Measurements from ENCODE around the gene GLRX3. TPM values are rescaled to one million over a fixed set of nuclear protein-coding genes. Genes with fewer than 3 reads are reported as not detected.

The GLRX3 gene
- total RNA-seq, 1 experiment from 2014 or later, result 98.1 TPM

- Histone ChIP-seq H3K9ac (ENCODE audit: low read length) (no peak overlapping the region), H3K27ac (ENCODE audit: low read length) (no peak overlapping the region), H3F3A (ENCODE audit: low read length, unreplicated experiment) (no peaks in the 10 kb centered on the region), H3K27me3 (ENCODE audit: low read length) (no peaks in the 10 kb centered on the region), H4K20me1 (ENCODE audit: low read length) (no peaks in the 10 kb centered on the region), H3K4me2 (ENCODE audit: low read length) (no peak overlapping the region), H3K9me3 (ENCODE audit: low read length) (no peaks in the 10 kb centered on the region), H3K9me2 (replicated peaks; ENCODE audit: low read length) (no peaks in the 10 kb centered on the region), H3K4me1 (ENCODE audit: insufficient read depth, low read length) (no peaks in the 10 kb centered on the region), H2AFZ (ENCODE audit: low read length) (no peak overlapping the region), H3K79me2 (ENCODE audit: low read length) (no peaks in the 10 kb centered on the region), H3K36me3 (ENCODE audit: low read depth, low read length) (no peaks in the 10 kb centered on the region), H3K4me3 (ENCODE audit: low read length) (no peak overlapping the region)
- no TSS peak for BruUV-seq (replicated peaks)
- no peak for DNase-seq
- no peak for ATAC-seq
- intact Hi-C loops (cut with micrococcal nuclease), result no loop called here
- POLR2A ChIA-PET (ENCODE audit: unreplicated experiment), result no interaction called here
- CTCF ChIA-PET, result no interaction called here
- no peak for TF ChIP-seq CTCF (conservative IDR thresholded peaks at IDR 0.05; ENCODE audit: low read depth, low read length)
- no peak for TF ChIP-seq EZH2phosphoT487 (IDR thresholded peaks at IDR 0.05; ENCODE audit: borderline replicate concordance, low read length)
- TF ChIP-seq EZH2 (IDR thresholded peaks at IDR 0.05; ENCODE audit: low read length, unreplicated experiment), result no peak
Observed at GRCh38 chr10:130213286-130214080, 77.3 kb downstream of the GLRX3 start.

- ATAC-seq, result no peak
- no peak overlapping the region for H3K27ac ChIP-seq (ENCODE audit: low read length)
- no peaks in the 10 kb centered on the region for H3K79me2 ChIP-seq (ENCODE audit: low read length)
- intact Hi-C loops (cut with micrococcal nuclease), result no loop called here
- no peak for DNase-seq
- no TSS peak for BruUV-seq (replicated peaks)
- no peaks in the 10 kb centered on the region for H3K4me1 ChIP-seq (ENCODE audit: insufficient read depth, low read length)
- no peaks in the 10 kb centered on the region for H3K9me3 ChIP-seq (ENCODE audit: low read length)
- H3K4me3 ChIP-seq (ENCODE audit: low read length), result no peak overlapping the region
- POLR2A ChIA-PET (ENCODE audit: unreplicated experiment), result no interaction called here
- H2AFZ ChIP-seq (ENCODE audit: low read length), result no peak overlapping the region
- no peak overlapping the region for H3K4me2 ChIP-seq (ENCODE audit: low read length)
- H3K36me3 ChIP-seq (ENCODE audit: low read depth, low read length), result no peaks in the 10 kb centered on the region
- CTCF ChIA-PET, result no interaction called here
- no peaks in the 10 kb centered on the region for H3K9me2 ChIP-seq (replicated peaks; ENCODE audit: low read length)
- no peaks in the 10 kb centered on the region for H4K20me1 ChIP-seq (ENCODE audit: low read length)
- no peak for TF ChIP-seq CTCF (conservative IDR thresholded peaks at IDR 0.05; ENCODE audit: low read depth, low read length)
- TF ChIP-seq EZH2 (IDR thresholded peaks at IDR 0.05; ENCODE audit: low read length, unreplicated experiment), result no peak
- TF ChIP-seq EZH2phosphoT487 (IDR thresholded peaks at IDR 0.05; ENCODE audit: borderline replicate concordance, low read length), result no peak
- no peak overlapping the region for H3K9ac ChIP-seq (ENCODE audit: low read length)
- no peaks in the 10 kb centered on the region for H3F3A ChIP-seq (ENCODE audit: low read length, unreplicated experiment)
- H3K27me3 ChIP-seq (ENCODE audit: low read length), result no peaks in the 10 kb centered on the region
Observed at GRCh38 chr10:130214431-130214830, 78.2 kb downstream of the GLRX3 start.

GRCh38 chr10:130215151-130215930, 79.2 kb downstream of the GLRX3 start:
- CTCF ChIA-PET, result no interaction called here
- H3K36me3 ChIP-seq (ENCODE audit: low read depth, low read length), result no peaks in the 10 kb centered on the region
- BruUV-seq (replicated peaks), result no TSS peak
- H3K9me3 ChIP-seq (ENCODE audit: low read length), result no peaks in the 10 kb centered on the region
- H3K4me3 ChIP-seq (ENCODE audit: low read length), result no peak overlapping the region
- TF ChIP-seq EZH2phosphoT487 (IDR thresholded peaks at IDR 0.05; ENCODE audit: borderline replicate concordance, low read length) (no peak), EZH2 (IDR thresholded peaks at IDR 0.05; ENCODE audit: low read length, unreplicated experiment) (no peak), CTCF (conservative IDR thresholded peaks at IDR 0.05; ENCODE audit: low read depth, low read length) (no peak)
- H3F3A ChIP-seq (ENCODE audit: low read length, unreplicated experiment), result no peaks in the 10 kb centered on the region
- no peak overlapping the region for H3K9ac ChIP-seq (ENCODE audit: low read length)
- ATAC-seq (no peak), DNase-seq (no peak)
- no peaks in the 10 kb centered on the region for H4K20me1 ChIP-seq (ENCODE audit: low read length)
- intact Hi-C loops (cut with micrococcal nuclease), result no loop called here
- no peak overlapping the region for H3K27ac ChIP-seq (ENCODE audit: low read length)
- no peak overlapping the region for H2AFZ ChIP-seq (ENCODE audit: low read length)
- no peaks in the 10 kb centered on the region for H3K27me3 ChIP-seq (ENCODE audit: low read length)
- POLR2A ChIA-PET (ENCODE audit: unreplicated experiment), result no interaction called here
- H3K79me2 ChIP-seq (ENCODE audit: low read length), result no peaks in the 10 kb centered on the region
- H3K4me2 ChIP-seq (ENCODE audit: low read length), result no peak overlapping the region
- H3K4me1 ChIP-seq (ENCODE audit: insufficient read depth, low read length), result no peaks in the 10 kb centered on the region
- H3K9me2 ChIP-seq (replicated peaks; ENCODE audit: low read length), result no peaks in the 10 kb centered on the region

All from PC-3 (cell line).